Measurements from ENCODE around the gene FXYD7. TPM values are rescaled to one million over a fixed set of nuclear protein-coding genes. Genes with fewer than 3 reads are reported as not detected.
A peak's percentile ranks its signal among the peaks of the same experiment; 100 is the strongest.

Gene FXYD7
- total and polyA plus RNA-seq, 4 donors = 12.1 to 281 (median 157) TPM

DNA sequence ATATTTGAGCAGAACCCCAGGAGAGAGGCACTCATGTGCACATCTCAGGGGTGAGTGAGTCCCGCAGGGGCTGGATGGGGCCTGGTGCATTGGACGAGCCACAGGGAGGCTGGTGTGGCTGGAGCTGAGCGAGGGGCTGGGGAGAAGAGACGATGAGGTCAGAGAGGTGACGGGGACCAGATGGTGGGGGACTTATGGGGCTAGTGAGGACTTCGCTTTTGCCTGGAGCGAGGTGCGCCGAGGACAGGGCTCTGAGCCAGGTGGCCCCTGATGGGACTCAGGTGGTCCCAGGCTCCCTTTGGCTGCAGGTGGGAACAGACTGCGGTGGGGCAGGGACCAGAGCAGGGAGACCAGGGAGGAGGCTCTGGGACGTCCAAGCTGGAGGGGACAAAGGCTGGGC is 34.3 kb upstream of the FXYD7 start:
- no peak overlapping the region for H3K27ac ChIP-seq (ENCODE audit: low read depth, low read length)
- no peaks in the 10 kb centered on the region for H3K36me3 ChIP-seq (ENCODE audit: control insufficient read depth, insufficient read depth, low read length)
- no peaks in the 10 kb centered on the region for H3K9me3 ChIP-seq (ENCODE audit: control insufficient read depth, insufficient read depth, low read length)
- 79% methylated on average over 10 of the region's 11 CpGs for WGBS (ENCODE audit: insufficient coverage)
- no peak for DNase-seq (ENCODE audit: low read depth in 4 of 6, low spot score in 6 of 6)
- peaks cover 17% of the 10 kb centered on the region for H3K4me1 ChIP-seq (ENCODE audit: control insufficient read depth, insufficient read depth, low read length)
- no peaks in the 10 kb centered on the region for H3K27me3 ChIP-seq (ENCODE audit: control insufficient read depth, insufficient read depth, low read length)
- H3K4me3 ChIP-seq (ENCODE audit: low read depth, low read length) = no peak overlapping the region

DNA sequence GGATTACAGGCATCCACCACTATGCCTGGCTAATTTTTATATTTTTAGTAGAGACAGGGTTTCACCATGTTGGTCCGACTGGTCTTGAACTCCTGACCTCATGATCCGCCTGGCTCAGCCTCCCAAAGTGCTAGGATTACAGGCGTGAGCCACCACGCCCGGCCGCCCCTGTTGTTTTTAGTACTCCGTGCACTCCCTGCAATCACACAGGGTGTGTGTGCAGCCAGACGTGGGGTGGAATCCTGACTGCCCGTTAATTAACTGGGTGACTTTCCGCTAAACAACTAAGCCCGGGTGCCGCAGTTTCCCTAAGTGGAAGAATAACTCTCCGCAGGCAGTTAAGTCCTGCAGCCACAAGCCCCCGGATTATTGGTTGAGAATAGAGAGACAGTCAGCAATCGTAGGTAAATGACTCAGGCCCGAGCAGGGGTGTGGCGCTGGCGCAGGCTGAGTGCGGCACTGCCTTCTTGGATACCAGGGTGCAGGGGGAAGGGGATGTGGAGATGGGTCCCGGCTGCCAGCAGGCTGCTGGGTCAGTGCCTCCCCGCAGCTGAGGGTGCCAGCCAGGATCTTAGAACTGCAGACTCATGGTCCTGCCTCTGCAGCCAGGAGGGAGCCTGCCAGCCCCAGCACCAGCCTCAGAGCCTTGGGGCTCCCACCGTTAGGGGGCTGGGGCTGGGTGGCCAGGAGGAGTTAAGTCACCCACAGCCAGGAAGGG is 33.5 kb upstream of the FXYD7 start:
- 80% methylated on average over 19 of the region's 22 CpGs for WGBS (ENCODE audit: insufficient coverage)
- no peak overlapping the region for H3K4me3 ChIP-seq (ENCODE audit: low read depth, low read length)
- DNase-seq (ENCODE audit: low read depth in 4 of 6, low spot score in 6 of 6) = no peak
- H3K4me1 ChIP-seq (ENCODE audit: control insufficient read depth, insufficient read depth, low read length) = peaks cover 21% of the 10 kb centered on the region
- no peaks in the 10 kb centered on the region for H3K36me3 ChIP-seq (ENCODE audit: control insufficient read depth, insufficient read depth, low read length)
- H3K27me3 ChIP-seq (ENCODE audit: control insufficient read depth, insufficient read depth, low read length) = no peaks in the 10 kb centered on the region
- no peak overlapping the region for H3K27ac ChIP-seq (ENCODE audit: low read depth, low read length)
- no peaks in the 10 kb centered on the region for H3K9me3 ChIP-seq (ENCODE audit: control insufficient read depth, insufficient read depth, low read length)

DNA sequence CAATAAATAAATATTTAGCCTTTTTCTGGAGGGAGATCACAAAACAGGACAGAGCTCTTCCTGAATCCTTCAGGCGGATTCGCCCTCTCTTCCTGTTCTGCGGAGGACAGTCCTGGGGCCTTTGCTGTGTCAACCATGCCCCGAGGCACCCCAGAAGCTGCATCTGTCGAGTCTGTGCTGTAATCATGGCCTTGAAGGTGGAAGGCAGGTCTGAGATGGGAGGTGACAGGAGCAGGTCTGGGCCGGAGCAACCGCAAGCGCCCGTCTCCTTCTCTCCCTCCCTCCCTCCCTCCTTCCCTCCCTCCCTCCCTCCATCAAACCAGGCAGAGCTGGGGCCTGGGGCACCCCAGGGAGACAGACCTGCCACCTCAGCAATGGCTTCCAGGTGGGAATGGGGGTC is 32.1 kb upstream of the FXYD7 start:
- Histone ChIP-seq H3K4me3 (ENCODE audit: low read depth, low read length) (no peak overlapping the region), H3K27ac (ENCODE audit: low read depth, low read length) (no peak overlapping the region), H3K4me1 (ENCODE audit: control insufficient read depth, insufficient read depth, low read length) (peaks cover 35% of the 10 kb centered on the region), H3K27me3 (ENCODE audit: control insufficient read depth, insufficient read depth, low read length) (no peaks in the 10 kb centered on the region), H3K9me3 (ENCODE audit: control insufficient read depth, insufficient read depth, low read length) (no peaks in the 10 kb centered on the region), H3K36me3 (ENCODE audit: control insufficient read depth, insufficient read depth, low read length) (no peaks in the 10 kb centered on the region)
- WGBS (ENCODE audit: insufficient coverage) = 80% methylated on average over 2 of the region's 9 CpGs
- DNase-seq (ENCODE audit: low read depth in 4 of 6, low spot score in 6 of 6) = no peak

DNA sequence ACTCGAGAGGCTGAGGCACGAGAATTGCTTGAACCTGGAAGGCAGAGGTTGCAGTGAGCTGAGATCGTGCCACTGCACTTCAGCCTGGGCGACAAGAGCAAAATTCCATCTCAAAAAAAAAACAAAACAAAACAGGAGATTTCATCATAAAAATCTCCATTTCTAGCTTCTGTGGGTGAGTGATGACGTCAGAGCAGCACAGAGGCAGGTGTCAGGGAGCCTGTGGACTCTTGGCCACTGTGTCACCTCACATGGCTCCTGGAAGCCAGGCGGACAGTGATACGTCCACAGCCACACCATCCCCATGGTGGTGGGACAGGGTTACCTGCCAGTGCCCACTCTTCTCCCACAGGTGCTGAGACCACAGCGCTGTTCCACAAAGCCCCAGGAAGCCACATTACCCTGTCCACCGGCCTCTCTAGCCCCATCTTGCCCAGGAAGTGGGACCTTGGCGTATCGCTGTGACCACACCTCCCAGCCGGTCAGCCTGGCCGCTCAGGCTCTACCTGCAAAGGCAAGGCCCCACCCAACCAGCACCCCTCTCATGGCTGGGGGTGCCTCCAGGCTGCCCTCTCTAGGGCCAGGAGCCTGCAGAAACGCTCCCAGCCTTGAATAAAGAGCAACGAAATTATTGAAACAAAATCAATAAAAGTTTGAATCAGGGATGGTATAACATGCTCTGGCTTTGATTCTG is 29.9 kb upstream of the FXYD7 start:
- H3K9me3 ChIP-seq (ENCODE audit: control insufficient read depth, insufficient read depth, low read length) = no peaks in the 10 kb centered on the region
- no peaks in the 10 kb centered on the region for H3K36me3 ChIP-seq (ENCODE audit: control insufficient read depth, insufficient read depth, low read length)
- WGBS (ENCODE audit: insufficient coverage) = 85% methylated on average over 11 of the region's 15 CpGs
- no peak for DNase-seq (ENCODE audit: low read depth in 4 of 6, low spot score in 6 of 6)
- H3K27me3 ChIP-seq (ENCODE audit: control insufficient read depth, insufficient read depth, low read length) = no peaks in the 10 kb centered on the region
- no peak overlapping the region for H3K4me3 ChIP-seq (ENCODE audit: low read depth, low read length)
- no peak overlapping the region for H3K27ac ChIP-seq (ENCODE audit: low read depth, low read length)
- peaks cover 53% of the 10 kb centered on the region for H3K4me1 ChIP-seq (ENCODE audit: control insufficient read depth, insufficient read depth, low read length)

DNA sequence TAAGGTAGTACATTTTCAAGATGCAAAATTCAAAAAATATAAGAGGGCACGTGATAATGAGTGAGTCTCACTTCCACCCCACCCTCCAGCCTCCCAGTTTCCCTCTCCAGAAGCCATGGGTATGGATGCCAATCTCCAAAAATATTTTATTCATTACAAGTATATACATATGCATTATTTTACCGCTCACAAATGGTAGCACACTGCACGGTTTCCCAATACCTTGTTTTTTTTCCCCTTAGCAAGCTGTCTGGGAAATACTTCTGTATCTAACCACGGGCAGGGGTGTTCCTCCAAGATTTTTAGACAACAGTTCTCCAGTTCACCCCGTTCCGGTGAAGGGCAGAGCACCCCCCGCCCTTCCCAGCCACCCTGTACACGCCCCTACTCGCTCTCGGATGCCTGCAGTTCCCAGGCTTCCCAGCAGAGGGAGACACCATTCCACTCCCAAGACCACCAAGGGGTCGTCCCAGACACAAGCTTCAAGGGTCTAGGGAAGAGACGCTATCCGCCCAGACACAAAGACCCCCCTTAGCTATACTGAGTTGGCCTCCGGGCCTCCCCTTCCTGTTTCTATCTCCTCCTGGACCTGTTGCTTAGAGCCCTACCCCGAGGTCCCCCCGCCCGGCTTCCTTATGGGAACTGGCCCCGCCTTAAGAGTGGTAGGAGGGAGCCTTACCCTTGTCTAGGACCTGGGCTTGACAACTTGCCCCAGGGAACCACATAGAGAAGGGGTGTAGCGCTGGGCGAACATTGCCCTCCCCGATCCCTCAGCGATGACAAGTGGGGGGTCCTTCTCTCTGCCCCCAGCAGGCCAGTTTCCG is 28.5 kb upstream of the FXYD7 start:
- H3K9me3 ChIP-seq (ENCODE audit: control insufficient read depth, insufficient read depth, low read length) = no peaks in the 10 kb centered on the region
- H3K4me1 ChIP-seq (ENCODE audit: control insufficient read depth, insufficient read depth, low read length) = peaks cover 62% of the 10 kb centered on the region
- WGBS (ENCODE audit: insufficient coverage) = 3% methylated on average over 18 of the region's 23 CpGs
- H3K4me3 ChIP-seq (ENCODE audit: low read depth, low read length) = peak overlapping the region; percentile 29
- peak in 4 of 6 donors; percentile 68 to 94 (median 80) for DNase-seq (ENCODE audit: low read depth in 4 of 6, low spot score in 6 of 6)
- peak overlapping the region; percentile 88 for H3K27ac ChIP-seq (ENCODE audit: low read depth, low read length)
- H3K27me3 ChIP-seq (ENCODE audit: control insufficient read depth, insufficient read depth, low read length) = no peaks in the 10 kb centered on the region
- H3K36me3 ChIP-seq (ENCODE audit: control insufficient read depth, insufficient read depth, low read length) = no peaks in the 10 kb centered on the region

DNA sequence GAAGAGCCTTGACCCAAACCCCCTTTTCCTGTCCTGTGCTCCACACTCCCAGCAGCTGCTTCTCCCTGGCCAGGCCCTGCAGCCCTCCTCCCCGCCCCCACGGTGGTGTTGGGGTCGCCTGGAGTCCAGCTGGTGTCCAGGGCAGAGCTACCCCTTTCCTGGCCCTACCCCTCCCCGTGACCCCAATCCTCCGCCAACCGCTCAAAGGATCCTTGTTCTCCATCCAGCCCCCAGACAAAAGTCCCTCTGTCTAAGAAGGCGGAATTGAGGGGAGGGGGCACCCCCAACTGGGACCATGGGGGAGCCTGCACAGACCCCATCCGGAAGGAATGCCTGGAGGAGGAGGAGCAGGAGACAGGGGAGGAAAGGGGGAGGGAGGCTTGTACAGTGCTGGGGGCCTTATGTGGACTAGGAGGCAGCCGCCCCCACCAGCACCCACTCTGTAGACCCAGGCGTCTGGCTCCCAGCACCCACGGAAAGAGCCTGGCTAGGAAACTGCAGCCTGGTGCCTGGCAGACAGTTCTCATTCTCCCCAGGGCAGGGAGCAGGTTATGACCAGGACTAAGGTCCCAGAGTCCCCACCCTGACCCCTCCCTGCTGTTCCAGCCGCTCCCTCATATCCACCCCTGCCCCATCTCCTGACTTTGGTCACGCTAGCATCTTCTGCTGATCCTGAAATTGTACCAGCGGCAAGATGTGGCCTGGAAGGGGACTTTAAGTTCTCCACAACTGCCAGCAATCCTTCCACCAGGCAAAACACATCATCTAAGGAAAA is 27.7 kb upstream of the FXYD7 start, which contains the start of gene FXYD3:
Gene FXYD3 (plus strand): TSS at position 647 of the 775 bp plus-strand sequence. CDS start 3,554 bp downstream, outside the sequence.
- peak within 1 kb of the TSS; percentile 29 for H3K4me3 ChIP-seq (ENCODE audit: low read depth, low read length)
- H3K27ac ChIP-seq (ENCODE audit: low read depth, low read length) = peak within 1 kb of the TSS; percentile 88
- WGBS (ENCODE audit: insufficient coverage) = 33% methylated on average over 7 of the region's 14 CpGs

DNA sequence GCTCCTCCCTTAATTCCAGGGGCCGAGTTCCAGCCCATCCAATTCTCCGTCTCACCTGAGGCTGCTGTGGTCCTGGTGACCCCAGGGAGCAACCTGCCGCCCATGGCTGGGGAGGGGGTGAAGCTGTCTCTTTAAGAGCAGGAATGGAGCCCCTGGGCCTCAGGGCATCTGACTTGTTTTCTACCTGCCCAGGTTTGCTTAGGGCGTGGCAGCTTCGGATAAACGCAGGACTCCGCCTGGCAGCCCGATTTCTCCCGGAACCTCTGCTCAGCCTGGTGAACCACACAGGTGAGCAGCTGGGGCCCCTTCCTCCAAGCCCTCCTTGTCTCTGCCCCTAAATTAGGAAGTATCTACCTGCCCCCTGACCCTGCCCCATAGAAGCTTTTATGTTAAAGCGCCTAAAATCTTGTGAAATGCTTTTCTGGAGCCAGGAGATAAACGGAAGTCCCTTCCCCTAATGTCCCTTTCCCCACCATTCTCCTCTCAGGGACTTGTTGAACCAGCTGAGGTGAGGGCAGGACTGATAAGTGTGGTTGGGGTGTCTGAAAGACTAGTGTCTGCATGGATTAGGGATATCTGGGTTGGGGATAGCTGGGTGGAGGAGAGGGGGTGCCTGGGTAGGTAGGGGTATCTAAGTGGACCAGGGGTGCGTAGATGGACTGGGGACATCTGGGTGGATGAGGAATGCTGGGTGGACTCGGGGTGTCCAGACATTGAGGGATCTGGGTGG is 26.8 kb upstream of the FXYD7 start:
- Histone ChIP-seq H3K9me3 (ENCODE audit: control insufficient read depth, insufficient read depth, low read length) (no peaks in the 10 kb centered on the region), H3K27me3 (ENCODE audit: control insufficient read depth, insufficient read depth, low read length) (no peaks in the 10 kb centered on the region), H3K36me3 (ENCODE audit: control insufficient read depth, insufficient read depth, low read length) (no peaks in the 10 kb centered on the region), H3K4me3 (ENCODE audit: low read depth, low read length) (no peak overlapping the region), H3K27ac (ENCODE audit: low read depth, low read length) (peak overlapping the region; percentile 88), H3K4me1 (ENCODE audit: control insufficient read depth, insufficient read depth, low read length) (peaks cover 58% of the 10 kb centered on the region)
- DNase-seq (ENCODE audit: low read depth in 4 of 6, low spot score in 6 of 6) = no peak
- WGBS (ENCODE audit: insufficient coverage) = 88% methylated on average over 9 of the region's 13 CpGs

More for the DNA sequence above, 27.7 kb upstream of the FXYD7 start, which contains the start of gene FXYD3:
- Histone ChIP-seq H3K9me3 (ENCODE audit: control insufficient read depth, insufficient read depth, low read length) (no peaks in the 10 kb centered on the region), H3K27me3 (ENCODE audit: control insufficient read depth, insufficient read depth, low read length) (no peaks in the 10 kb centered on the region), H3K4me1 (ENCODE audit: control insufficient read depth, insufficient read depth, low read length) (peaks cover 58% of the 10 kb centered on the region), H3K36me3 (ENCODE audit: control insufficient read depth, insufficient read depth, low read length) (no peaks in the 10 kb centered on the region)
- DNase-seq (ENCODE audit: low read depth in 4 of 6, low spot score in 6 of 6) = peak in 4 of 6 donors; percentile 59 to 91 (median 72)

DNA sequence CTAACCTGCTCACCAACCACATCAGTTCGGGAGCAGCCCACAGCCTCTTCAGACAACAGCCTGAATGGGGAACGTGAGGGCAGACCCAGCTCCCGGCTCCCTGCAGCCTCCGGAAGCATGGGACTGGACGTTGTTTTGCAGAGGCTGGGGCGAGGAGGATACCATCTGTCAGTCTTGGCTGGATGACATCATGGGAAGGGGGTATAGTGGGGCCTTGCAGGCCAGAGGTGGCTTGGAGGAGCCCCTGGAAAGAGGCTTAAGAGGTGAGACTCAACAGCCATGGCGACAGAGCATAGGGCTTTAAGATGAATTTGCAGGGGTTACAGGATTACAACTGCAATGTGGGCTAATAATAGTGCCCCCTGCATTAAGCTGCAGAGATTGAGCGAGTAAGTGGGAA is 25.9 kb upstream of the FXYD7 start:
- Histone ChIP-seq H3K4me3 (ENCODE audit: low read depth, low read length) (no peak overlapping the region), H3K36me3 (ENCODE audit: control insufficient read depth, insufficient read depth, low read length) (no peaks in the 10 kb centered on the region), H3K4me1 (ENCODE audit: control insufficient read depth, insufficient read depth, low read length) (peaks cover 52% of the 10 kb centered on the region), H3K9me3 (ENCODE audit: control insufficient read depth, insufficient read depth, low read length) (no peaks in the 10 kb centered on the region), H3K27me3 (ENCODE audit: control insufficient read depth, insufficient read depth, low read length) (no peaks in the 10 kb centered on the region), H3K27ac (ENCODE audit: low read depth, low read length) (no peak overlapping the region)
- no peak for DNase-seq (ENCODE audit: low read depth in 4 of 6, low spot score in 6 of 6)
- WGBS (ENCODE audit: insufficient coverage) = 51% methylated on average over 8 of the region's 8 CpGs
